Measurements from ENCODE around the gene MUC13.

DNA sequence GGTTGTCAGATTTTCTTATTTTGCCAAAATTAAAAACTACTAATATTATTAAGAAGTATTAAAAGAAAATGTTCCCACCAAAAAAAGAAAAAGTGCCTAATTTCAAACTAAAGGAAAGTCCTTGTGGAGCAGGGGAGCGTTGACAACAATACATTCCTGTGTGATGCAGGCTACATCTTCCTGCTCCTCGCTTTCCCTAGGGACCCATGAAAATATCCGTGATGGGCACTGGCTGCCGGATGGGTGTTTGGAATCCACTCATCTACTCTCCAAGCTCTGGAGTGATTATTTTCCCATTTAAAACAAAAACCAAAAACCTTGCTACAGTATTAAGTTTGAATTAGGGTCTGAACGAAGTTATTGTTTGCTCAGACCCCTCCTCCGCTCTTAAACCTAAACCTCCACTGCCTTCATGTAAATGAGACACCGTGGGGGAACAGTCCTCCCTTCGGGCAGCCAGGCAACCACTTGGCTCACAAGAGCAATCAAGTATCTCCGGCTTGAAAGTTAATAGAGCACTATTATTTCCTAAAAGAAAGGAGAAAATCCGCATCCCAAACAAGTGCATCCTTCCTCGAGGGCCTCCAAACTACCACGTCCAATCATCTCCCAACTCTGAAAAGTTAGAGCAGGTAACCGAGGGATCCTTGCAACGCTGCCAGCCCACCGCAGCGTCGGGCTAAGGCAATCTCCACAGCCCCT lies 48.9 kb downstream of the MUC13 start:
- no peak for TF ChIP-seq BHLHE40 (IDR thresholded peaks at IDR 0.05; ENCODE audit: borderline replicate concordance)
- TF ChIP-seq TARDBP (IDR thresholded peaks at IDR 0.05): no peak
- TF ChIP-seq SP1 (IDR thresholded peaks at IDR 0.05): no peak
- TF ChIP-seq ELF4 (IDR thresholded peaks at IDR 0.05): no peak
- no peak for TF ChIP-seq ARNT (IDR thresholded peaks at IDR 0.05)
- TF ChIP-seq LEF1 (IDR thresholded peaks at IDR 0.05; ENCODE audit: borderline replicate concordance): no peak
- no peak for TF ChIP-seq FOXA1 (IDR thresholded peaks at IDR 0.05)
- no peak for TF ChIP-seq ZNF384 (IDR thresholded peaks at IDR 0.05)
- TF ChIP-seq NFRKB (IDR thresholded peaks at IDR 0.05): no peak
- TF ChIP-seq HDGF (IDR thresholded peaks at IDR 0.05; ENCODE audit: borderline replicate concordance): no peak
- TF ChIP-seq FOXK2 (IDR thresholded peaks at IDR 0.05): no peak
- no peak for TF ChIP-seq SUZ12 (IDR thresholded peaks at IDR 0.05)
- no peak for TF ChIP-seq FOXM1 (IDR thresholded peaks at IDR 0.05; ENCODE audit: borderline replicate concordance)
- TF ChIP-seq, protein P1, sequence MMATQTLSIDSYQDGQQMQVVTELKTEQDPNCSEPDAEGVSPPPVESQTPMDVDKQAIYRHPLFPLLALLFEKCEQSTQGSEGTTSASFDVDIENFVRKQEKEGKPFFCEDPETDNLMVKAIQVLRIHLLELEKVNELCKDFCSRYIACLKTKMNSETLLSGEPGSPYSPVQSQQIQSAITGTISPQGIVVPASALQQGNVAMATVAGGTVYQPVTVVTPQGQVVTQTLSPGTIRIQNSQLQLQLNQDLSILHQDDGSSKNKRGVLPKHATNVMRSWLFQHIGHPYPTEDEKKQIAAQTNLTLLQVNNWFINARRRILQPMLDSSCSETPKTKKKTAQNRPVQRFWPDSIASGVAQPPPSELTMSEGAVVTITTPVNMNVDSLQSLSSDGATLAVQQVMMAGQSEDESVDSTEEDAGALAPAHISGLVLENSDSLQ (IDR thresholded peaks at IDR 0.05): no peak

Data from HEK293T (cell line).